Measurements from ENCODE around the gene E2F2. TPM values are rescaled to one million over a fixed set of nuclear protein-coding genes. Genes with fewer than 3 reads are reported as not detected.

Gene E2F2
- total RNA-seq, 1 donor from 2014 or later, result 9.4 TPM

- peak overlapping the region; percentile 61 for H3K4me3 Mint-ChIP-seq
- DNase-seq (ENCODE audit: extremely low spot score, unreplicated experiment), result peak; percentile 92
- H3K27ac Mint-ChIP-seq, result peak overlapping the region; percentile 78
- TF ChIP-seq, protein P1, sequence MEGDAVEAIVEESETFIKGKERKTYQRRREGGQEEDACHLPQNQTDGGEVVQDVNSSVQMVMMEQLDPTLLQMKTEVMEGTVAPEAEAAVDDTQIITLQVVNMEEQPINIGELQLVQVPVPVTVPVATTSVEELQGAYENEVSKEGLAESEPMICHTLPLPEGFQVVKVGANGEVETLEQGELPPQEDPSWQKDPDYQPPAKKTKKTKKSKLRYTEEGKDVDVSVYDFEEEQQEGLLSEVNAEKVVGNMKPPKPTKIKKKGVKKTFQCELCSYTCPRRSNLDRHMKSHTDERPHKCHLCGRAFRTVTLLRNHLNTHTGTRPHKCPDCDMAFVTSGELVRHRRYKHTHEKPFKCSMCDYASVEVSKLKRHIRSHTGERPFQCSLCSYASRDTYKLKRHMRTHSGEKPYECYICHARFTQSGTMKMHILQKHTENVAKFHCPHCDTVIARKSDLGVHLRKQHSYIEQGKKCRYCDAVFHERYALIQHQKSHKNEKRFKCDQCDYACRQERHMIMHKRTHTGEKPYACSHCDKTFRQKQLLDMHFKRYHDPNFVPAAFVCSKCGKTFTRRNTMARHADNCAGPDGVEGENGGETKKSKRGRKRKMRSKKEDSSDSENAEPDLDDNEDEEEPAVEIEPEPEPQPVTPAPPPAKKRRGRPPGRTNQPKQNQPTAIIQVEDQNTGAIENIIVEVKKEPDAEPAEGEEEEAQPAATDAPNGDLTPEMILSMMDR (conservative IDR thresholded peaks at IDR 0.05), result peak; percentile 98
- peaks cover 17% of the 10 kb centered on the region for H3K4me1 Mint-ChIP-seq (ENCODE audit: unreplicated experiment)
- H3K27me3 Mint-ChIP-seq, result no peaks in the 10 kb centered on the region
- no peaks in the 10 kb centered on the region for H3K9me3 Mint-ChIP-seq
- H3K36me3 Mint-ChIP-seq, result no peaks in the 10 kb centered on the region
Measured at GRCh38 chr1:23539698-23540266, 8.7 kb upstream of the E2F2 start.

DNA sequence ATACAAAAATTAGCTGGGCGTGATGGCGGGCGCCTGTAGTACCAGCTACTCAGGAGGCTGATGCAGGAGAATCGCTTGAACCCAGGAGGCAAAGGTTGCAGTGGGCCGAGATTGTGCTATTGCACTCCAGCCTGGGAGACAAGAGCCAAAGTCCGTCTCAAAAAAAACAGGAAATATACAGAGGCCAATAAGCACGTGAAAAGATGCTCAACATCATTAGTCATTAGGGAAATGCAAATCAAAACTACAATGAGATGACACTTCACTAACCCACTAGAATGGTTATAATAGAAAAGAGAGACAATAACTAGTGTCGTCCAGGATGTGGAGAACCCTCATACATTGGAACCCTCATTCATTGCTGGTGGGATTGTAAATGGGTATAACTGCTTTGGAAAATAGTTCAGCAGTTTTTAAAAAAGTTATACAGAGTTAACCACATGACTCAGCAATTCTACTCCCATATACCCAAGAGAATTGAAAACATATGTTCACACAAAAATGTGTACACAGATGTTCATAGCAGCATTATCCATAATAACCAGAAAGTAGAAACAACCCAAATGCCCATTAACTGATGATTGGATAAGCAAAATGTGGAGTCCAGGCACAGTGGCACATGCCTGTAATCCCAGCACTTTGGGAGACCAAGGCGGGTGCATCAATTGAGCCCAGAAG is 6.4 kb upstream of the E2F2 start:
- H3K4me1 Mint-ChIP-seq (ENCODE audit: unreplicated experiment), result peaks cover 12% of the 10 kb centered on the region
- H3K36me3 Mint-ChIP-seq, result no peaks in the 10 kb centered on the region
- H3K4me3 Mint-ChIP-seq, result no peak overlapping the region
- DNase-seq (ENCODE audit: extremely low spot score, unreplicated experiment), result no peak
- no peaks in the 10 kb centered on the region for H3K27me3 Mint-ChIP-seq
- no peaks in the 10 kb centered on the region for H3K9me3 Mint-ChIP-seq
- peak overlapping the region; percentile 39 for H3K27ac Mint-ChIP-seq
- TF ChIP-seq, protein P1 (conservative IDR thresholded peaks at IDR 0.05), result no peak

DNA sequence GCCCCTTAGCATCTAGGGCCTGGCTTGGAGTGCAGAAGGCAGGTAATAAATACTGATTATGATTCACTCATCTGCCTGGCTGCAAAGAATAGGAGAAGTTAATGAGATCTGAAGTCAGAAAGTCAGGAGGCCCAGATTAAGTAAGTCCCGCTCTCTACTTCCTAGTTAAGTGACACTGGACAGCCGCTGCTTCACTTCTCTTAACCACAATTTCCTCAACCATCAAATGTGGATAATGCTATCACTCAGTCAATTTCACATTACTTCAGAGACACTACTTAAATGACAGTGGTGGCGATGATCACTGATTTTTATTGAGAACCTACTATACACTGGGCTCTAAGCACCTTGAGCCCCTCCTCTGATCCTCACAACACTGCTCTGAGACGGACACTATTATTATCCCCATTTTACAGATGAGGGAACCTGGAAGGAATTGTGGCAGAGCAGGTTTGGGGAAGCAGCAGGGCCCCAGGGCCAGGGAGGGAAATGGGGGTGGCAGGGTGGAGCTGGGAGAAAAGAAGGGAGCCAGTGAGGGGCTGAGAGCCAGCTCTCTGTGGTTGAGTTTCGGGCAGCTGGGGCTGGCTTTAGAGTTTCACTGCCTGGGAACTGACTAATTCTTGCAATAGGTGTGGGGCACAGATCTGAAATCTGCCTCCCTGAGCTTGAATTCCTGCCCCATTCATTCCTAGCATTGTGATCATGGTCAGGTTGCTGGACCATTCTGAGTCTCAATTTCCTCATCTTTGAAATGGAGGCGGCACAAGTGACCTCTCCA is 2.4 kb upstream of the E2F2 start:
- Mint-ChIP-seq H3K4me1 (ENCODE audit: unreplicated experiment) (peaks cover 29% of the 10 kb centered on the region), H3K4me3 (no peak overlapping the region), H3K36me3 (no peaks in the 10 kb centered on the region), H3K9me3 (no peaks in the 10 kb centered on the region), H3K27me3 (no peaks in the 10 kb centered on the region), H3K27ac (peak overlapping the region; percentile 57)
- TF ChIP-seq, protein P1 (conservative IDR thresholded peaks at IDR 0.05), result no peak
- DNase-seq (ENCODE audit: extremely low spot score, unreplicated experiment), result no peak

DNA sequence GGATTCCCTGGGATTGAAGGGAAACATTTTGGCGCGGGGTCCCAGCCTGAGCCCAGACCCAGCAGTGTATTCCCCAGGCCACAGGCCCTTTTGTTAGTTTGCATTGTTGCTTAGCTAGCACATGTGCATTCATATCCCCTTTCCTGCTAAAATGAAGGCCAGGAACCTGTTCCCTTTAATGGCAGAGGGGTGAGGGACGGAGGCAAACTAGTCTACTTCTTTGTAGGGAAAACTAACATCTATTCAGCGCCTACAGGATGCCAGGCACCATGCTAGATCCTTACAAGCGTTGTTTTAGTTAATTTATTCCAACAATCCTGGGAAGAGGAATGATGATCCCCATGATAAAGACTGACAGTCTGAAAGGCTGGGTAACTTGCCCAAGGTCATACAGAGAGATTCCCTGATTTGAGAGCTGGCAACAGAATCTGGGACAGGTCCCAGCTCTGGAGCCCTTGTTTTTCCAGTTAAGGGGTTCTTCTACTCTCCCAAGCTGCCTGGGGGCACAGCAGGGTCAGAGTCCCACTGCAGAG is 595 bp upstream of the E2F2 start:
- H3K4me3 Mint-ChIP-seq, result peak overlapping the region; percentile 91
- H3K4me1 Mint-ChIP-seq (ENCODE audit: unreplicated experiment), result peaks cover 24% of the 10 kb centered on the region
- no peaks in the 10 kb centered on the region for H3K27me3 Mint-ChIP-seq
- TF ChIP-seq, protein P1 (conservative IDR thresholded peaks at IDR 0.05), result no peak
- H3K27ac Mint-ChIP-seq, result peak overlapping the region; percentile 80
- H3K36me3 Mint-ChIP-seq, result no peaks in the 10 kb centered on the region
- H3K9me3 Mint-ChIP-seq, result no peaks in the 10 kb centered on the region
- DNase-seq (ENCODE audit: extremely low spot score, unreplicated experiment), result no peak

GRCh38 chr1:23530087-23530746 is 816 bp downstream of the E2F2 start:
- Mint-ChIP-seq H3K4me3 (peak overlapping the region; percentile 82), H3K9me3 (no peaks in the 10 kb centered on the region), H3K4me1 (ENCODE audit: unreplicated experiment) (peaks cover 36% of the 10 kb centered on the region), H3K36me3 (no peaks in the 10 kb centered on the region), H3K27me3 (no peaks in the 10 kb centered on the region), H3K27ac (peak overlapping the region; percentile 65)
- TF ChIP-seq, protein P1 (conservative IDR thresholded peaks at IDR 0.05), result no peak
- no peak for DNase-seq (ENCODE audit: extremely low spot score, unreplicated experiment)
